Prostate gland (tissue), 2 donors: ENCODE results near the gene TLCD3B. TPM values are rescaled to one million over a fixed set of nuclear protein-coding genes. Genes with fewer than 3 reads are reported as not detected.
A peak's percentile ranks its signal among the peaks of the same experiment; 100 is the strongest.

Experiments
- DNase-seq: peaks from one replicate; pipeline ENCODE4 v3.0.0-alpha.2; 2019; ENCODE audit warnings: low spot score
- H3K27ac ChIP-seq, 2 donors: fragments of 200-600 bp; sonication (generic); 2 replicates each; pipeline ENCODE4 v1.5.1; 2017 to 2019
- H3K27me3 ChIP-seq: fragments of 200-600 bp; sonication (generic); replicated peaks from 2 replicates; pipeline ENCODE4 v1.5.1; 2019; ENCODE audit not compliant: insufficient read depth
- H3K36me3 ChIP-seq, 2 donors: fragments of 200-600 bp; sonication (generic); 1 replicate in 1 of 2; 2 replicates in 1 of 2; pipeline versions ENCODE4 v1.5.1 to v1.8.1; 2017 to 2019
- H3K4me1 ChIP-seq: fragments of 200-600 bp; sonication (generic); replicated peaks from 2 replicates; pipeline ENCODE4 v1.5.1; 2019
- H3K4me3 ChIP-seq, 2 donors: fragments of 200-600 bp; sonication (generic); 2 replicates each; pipeline ENCODE4 v1.5.1; 2017 to 2019
- H3K9me3 ChIP-seq: fragments of 200-600 bp; sonication (generic); 2 replicates; pipeline ENCODE4 v1.5.1; 2017
- CTCF ChIP-seq, 4 experiments: fragments of 200-600 bp in 2 of 4; fragments of 450-650 bp in 2 of 4; sonication (generic) in 2 of 4; IDR thresholded peaks; 1 replicate in 3 of 4; 2 replicates in 1 of 4; pipeline ENCODE4 v1.5.1; 2016 to 2019; ENCODE audit warnings: antibody characterized with exemption in 4 of 4, mild to moderate bottlenecking in 2 of 4, moderate library complexity in 2 of 4
- POLR2A ChIP-seq: fragments of 450-650 bp; IDR thresholded peaks from one replicate; pipeline ENCODE4 v1.6.1; 2016; ENCODE audit warnings: antibody characterized with exemption, mild to moderate bottlenecking
- POLR2AphosphoS5 ChIP-seq: sonication (generic); formaldehyde crosslinking; IDR thresholded peaks from one replicate; pipeline ENCODE4 v1.6.1; 2017; ENCODE audit warnings: antibody characterized with exemption
- WGBS: methylation state at CpG from one replicate; pipeline ENCODE4 v1.1.5; 2018; 5-methylcytosine and 5-hydroxymethylcytosine counted together
- intact Hi-C: fragments of 100-400 bp; cut with DNase I; formaldehyde crosslinking; loops from one replicate; pipeline ENCODE4 v1.14.2; 2022
- total RNA-seq, 2 donors: library from RNA; depleted of rRNA; stranded (reverse); fragments of >200 nt; gene quantifications; one replicate each; pipeline ENCODE4 v1.1.0, GENCODE V29; 2016

Gene TLCD3B
- total RNA-seq, 2 donors from 2014 or later: 0.46 to 17.2 TPM

DNA sequence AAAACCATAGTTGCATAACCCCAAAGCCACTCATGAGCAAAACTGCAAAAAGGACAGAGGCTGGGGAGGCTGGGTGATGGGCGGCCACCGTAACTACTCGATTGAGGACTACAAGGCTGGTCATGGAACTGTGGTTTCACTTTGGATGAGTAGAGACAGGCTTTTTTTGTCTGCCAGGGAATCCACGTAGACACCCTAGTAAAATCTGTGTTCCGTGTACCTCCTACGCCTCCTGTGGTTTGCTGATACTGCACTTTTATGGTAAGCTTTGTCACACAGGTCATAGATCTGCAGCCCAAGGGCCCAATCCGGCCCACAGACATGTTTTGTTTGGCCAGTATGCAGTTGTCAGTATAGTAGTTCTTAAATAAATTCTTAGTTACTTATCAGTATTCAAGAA, 2.2 kb upstream of the TLCD3B start:
- 48% methylated on average over 7 of the region's 7 CpGs for WGBS
- intact Hi-C loops: no loop called here
- no peak for TF ChIP-seq POLR2AphosphoS5
- TF ChIP-seq POLR2A: no peak
- Histone ChIP-seq H3K4me3 (no peak overlapping the region), H3K36me3 (no peaks in the 10 kb centered on the region), H3K27me3 (peaks cover 11% of the 10 kb centered on the region), H3K4me1 (peaks cover 5% of the 10 kb centered on the region), H3K9me3 (no peaks in the 10 kb centered on the region), H3K27ac (no peak overlapping the region)
- no peak for DNase-seq

DNA sequence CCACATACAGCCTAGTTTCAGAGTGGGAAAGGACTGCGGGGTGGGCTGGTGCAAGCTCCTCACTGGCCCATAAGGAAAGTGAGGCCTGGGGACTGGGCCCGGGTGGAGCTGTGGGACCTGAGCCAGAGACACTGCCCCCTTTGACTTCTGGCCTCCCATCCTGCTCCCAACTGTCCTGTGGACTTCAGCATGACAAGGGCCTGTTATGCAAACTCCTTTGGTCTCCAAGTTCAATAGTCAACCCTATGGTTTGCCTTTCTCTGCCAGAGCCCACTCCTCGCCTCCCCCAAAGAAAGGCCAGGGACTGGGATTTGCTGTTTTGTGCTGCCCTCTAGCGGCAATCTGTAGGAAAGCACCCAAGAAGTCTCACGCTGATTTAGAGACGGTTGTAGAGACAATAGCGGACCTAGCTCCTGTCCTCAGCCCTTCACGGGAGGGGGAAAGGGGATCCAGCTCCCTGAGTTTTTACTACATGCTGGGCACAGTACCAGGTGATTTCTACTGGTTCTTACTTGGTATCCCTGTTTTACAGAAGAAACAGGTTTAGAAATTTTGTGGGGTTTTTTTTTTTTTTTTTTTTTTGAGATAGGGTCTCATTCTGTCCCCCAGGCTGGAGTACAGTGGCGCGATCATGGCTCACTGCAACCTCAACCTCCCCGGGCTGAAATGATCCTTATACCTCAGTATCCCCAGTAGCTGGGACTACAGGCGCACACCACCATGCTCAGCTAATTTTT, 1.2 kb upstream of the TLCD3B start:
- Histone ChIP-seq H3K27ac (no peak overlapping the region), H3K4me3 (no peak overlapping the region), H3K9me3 (no peaks in the 10 kb centered on the region), H3K4me1 (peaks cover 5% of the 10 kb centered on the region), H3K27me3 (peaks cover 11% of the 10 kb centered on the region), H3K36me3 (no peaks in the 10 kb centered on the region)
- intact Hi-C loops: no loop called here
- WGBS: 24% methylated on average over 12 of the region's 12 CpGs
- DNase-seq: no peak
- no peak for TF ChIP-seq POLR2AphosphoS5
- TF ChIP-seq CTCF (IDR thresholded peaks at IDR 0.05): peak; percentile 23 to 54 (median 43)

DNA sequence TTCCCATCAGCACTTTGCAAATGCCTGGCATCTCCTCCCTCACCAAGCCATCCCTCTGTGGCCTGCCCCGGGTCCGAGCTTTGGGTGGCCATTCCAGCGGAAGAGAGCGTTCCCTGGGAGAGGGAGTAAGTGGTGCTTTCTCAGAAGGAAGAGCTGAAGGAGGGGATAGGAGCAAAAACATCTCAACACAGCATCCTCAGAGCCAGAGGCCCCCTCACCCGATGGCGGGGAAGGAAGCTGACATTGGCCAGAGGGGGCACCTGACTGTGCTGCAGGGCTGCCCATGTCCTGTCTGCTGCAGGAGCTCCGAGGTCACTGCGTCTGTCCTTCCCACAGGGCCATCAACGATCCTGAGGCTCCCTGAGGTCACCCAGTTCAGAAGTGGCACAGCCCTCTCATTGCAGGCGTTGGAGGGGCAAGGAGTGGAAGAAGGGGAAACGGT, 427 bp upstream of the TLCD3B start:
- intact Hi-C loops: no loop called here
- Histone ChIP-seq H3K4me1 (peaks cover 5% of the 10 kb centered on the region), H3K4me3 (no peak overlapping the region), H3K36me3 (no peaks in the 10 kb centered on the region), H3K9me3 (no peaks in the 10 kb centered on the region), H3K27me3 (peaks cover 11% of the 10 kb centered on the region), H3K27ac (no peak overlapping the region)
- no peak for DNase-seq
- no peak for TF ChIP-seq POLR2A
- TF ChIP-seq CTCF (IDR thresholded peaks at IDR 0.05): no peak
- no peak for TF ChIP-seq POLR2AphosphoS5
- WGBS: 16% methylated on average over 11 of the region's 11 CpGs

- 26% methylated on average over 23 of the region's 23 CpGs for WGBS
- Histone ChIP-seq H3K27ac (no peak overlapping the region), H3K4me3 (no peak overlapping the region), H3K4me1 (peaks cover 5% of the 10 kb centered on the region), H3K36me3 (no peaks in the 10 kb centered on the region), H3K9me3 (no peaks in the 10 kb centered on the region), H3K27me3 (peaks cover 13% of the 10 kb centered on the region)
- no peak for TF ChIP-seq POLR2AphosphoS5
- no peak for TF ChIP-seq POLR2A
- TF ChIP-seq CTCF (IDR thresholded peaks at IDR 0.05): no peak
- no peak for DNase-seq
- intact Hi-C loops: no loop called here
Observed at GRCh38 chr16:30030011-30030685, 923 bp downstream of the TLCD3B start.

DNA sequence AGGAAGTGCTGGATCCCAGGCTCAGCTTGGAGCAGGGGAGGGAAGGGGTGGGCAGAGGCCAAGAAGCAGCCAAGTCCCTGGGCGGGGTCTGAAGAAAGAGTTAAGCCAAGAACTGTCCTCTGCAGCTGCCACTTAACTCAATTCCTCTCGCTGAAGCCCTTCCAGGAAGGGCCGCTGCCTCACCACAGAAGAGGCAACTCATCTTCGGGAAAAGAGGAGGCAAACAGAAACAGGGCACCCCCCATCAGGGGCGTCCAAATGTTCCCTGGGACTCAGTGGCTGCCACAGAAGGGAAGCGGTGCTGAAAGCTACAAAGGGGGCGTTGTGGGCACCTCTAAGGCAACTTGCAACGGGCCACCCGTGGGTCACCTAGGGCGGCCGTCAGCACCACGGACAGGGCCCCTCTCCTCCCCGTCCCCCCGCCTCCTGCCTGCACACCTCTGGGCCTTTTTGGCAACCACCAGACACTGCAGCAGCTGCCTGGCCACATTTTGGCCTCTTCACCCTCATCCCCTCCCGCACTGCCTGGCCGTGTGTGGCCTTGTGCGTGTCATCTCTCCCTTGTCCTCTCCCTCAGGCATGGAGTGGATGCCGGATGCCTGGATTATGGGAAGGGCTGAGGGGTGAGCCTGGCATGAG, 2.5 kb downstream of the TLCD3B start:
- Histone ChIP-seq H3K4me1 (peaks cover 5% of the 10 kb centered on the region), H3K27ac (no peak overlapping the region), H3K27me3 (peaks cover 13% of the 10 kb centered on the region), H3K4me3 (no peak overlapping the region), H3K36me3 (no peaks in the 10 kb centered on the region), H3K9me3 (no peaks in the 10 kb centered on the region)
- intact Hi-C loops: loop anchor here (10.0 kb wide), 1 partner anchor 334 kb away; no protein-coding TSS in a partner anchor
- no peak for DNase-seq
- 11% methylated on average over 18 of the region's 18 CpGs for WGBS
- no peak for TF ChIP-seq CTCF (IDR thresholded peaks at IDR 0.05)
- TF ChIP-seq POLR2AphosphoS5: no peak
- TF ChIP-seq POLR2A: no peak
